Endothelial cell of umbilical vein (primary cell): ENCODE data around the gene LCE1D. TPM values are rescaled to one million over a fixed set of nuclear protein-coding genes. Genes with fewer than 3 reads are reported as not detected.

Source experiments
- BruUV-seq: library from RNA; stranded (reverse); fragments of 400-500 nt; replicated peaks from 2 replicates; lab custom pipeline; 2021; lab: Mats Ljungman, UMichigan
- CTCF ChIA-PET: fragments of 300-600, 350-600 bp; sonication (Branson Sonifier 250); formaldehyde crosslinking; loops from one replicate; lab custom pipeline; 2021; ENCODE audit warnings: antibody characterized with exemption, inconsistent platforms; lab: Charles Lee
- POLR2A ChIA-PET: fragments of 300-600, 350-600 bp; sonication (Branson Sonifier 250); formaldehyde crosslinking; loops from one replicate; lab custom pipeline; 2021; ENCODE audit warnings: antibody characterized with exemption, inconsistent platforms; lab: Charles Lee
- DNase-seq: peaks from one replicate; pipeline ENCODE4 v3.0.0-alpha.2; 2011; ENCODE audit warnings: low read depth, low spot score
- FAIRE-seq: peaks from 2 replicates; lab custom pipeline; 2011; peaks lifted over from hg19 to GRCh38; lab: Jason Lieb, UNC
- H2AFZ ChIP-seq: 2 replicates; pipeline ENCODE4 v1.6.0; 2012; ENCODE audit warnings: low read depth, low read length, control low read depth, inconsistent platforms
- H3K27ac ChIP-seq: 2 replicates; pipeline ENCODE4 v1.5.1; 2011; ENCODE audit warnings: low read depth, mild to moderate bottlenecking, control low read depth, low read length, moderate library complexity; ENCODE audit not compliant: insufficient read depth
- H3K27me3 ChIP-seq, 2 experiments: 2 replicates each; pipeline versions ENCODE4 v1.6.0 to v1.6.1; 2011; ENCODE audit warnings: low read length in 2 of 2, mixed read lengths in 1 of 2; ENCODE audit not compliant: control insufficient read depth in 2 of 2, insufficient read depth in 2 of 2
- H3K36me3 ChIP-seq, 2 experiments: 2 replicates in 1 of 2; 3 replicates in 1 of 2; pipeline ENCODE4 v1.5.1; 2011; ENCODE audit warnings: low read length in 2 of 2, mild to moderate bottlenecking in 1 of 2, moderate library complexity in 1 of 2; ENCODE audit not compliant: control insufficient read depth in 2 of 2, insufficient read depth in 2 of 2; ENCODE audit errors: extremely low read depth in 1 of 2
- H3K4me1 ChIP-seq: 3 replicates; pipeline ENCODE4 v1.5.1; 2011; ENCODE audit warnings: mild to moderate bottlenecking, low read length; ENCODE audit not compliant: control insufficient read depth, insufficient read depth; ENCODE audit errors: extremely low read depth
- H3K4me2 ChIP-seq: 2 replicates; pipeline ENCODE4 v1.6.1; 2011; ENCODE audit warnings: low read length, control low read depth, mixed read lengths; ENCODE audit not compliant: insufficient read depth
- H3K4me3 ChIP-seq, 3 experiments: fragments of 200-600 bp in 1 of 3; sonication (generic), shearing (Covaris generic) in 1 of 3; replicated peaks in 1 of 3; 2 replicates each; pipeline ENCODE4 v1.5.1; 2011 to 2016; ENCODE audit warnings: control low read depth in 3 of 3, low read length in 3 of 3, mild to moderate bottlenecking in 2 of 3, inconsistent platforms in 1 of 3, low read depth in 1 of 3, moderate library complexity in 1 of 3; ENCODE audit not compliant: insufficient read depth in 1 of 3
- H3K79me2 ChIP-seq: 2 replicates; pipeline ENCODE4 v1.6.0; 2012; ENCODE audit warnings: low read length, inconsistent platforms; ENCODE audit not compliant: control insufficient read depth, insufficient read depth
- H3K9ac ChIP-seq: replicated peaks from 2 replicates; pipeline ENCODE3; 2011; ENCODE audit warnings: low read length, control low read depth; ENCODE audit not compliant: insufficient read depth; ENCODE audit errors: extremely low read depth
- H3K9me1 ChIP-seq: replicated peaks from 3 replicates; pipeline ENCODE4 v1.6.0; 2011; ENCODE audit warnings: mild to moderate bottlenecking, low read length; ENCODE audit not compliant: control insufficient read depth, insufficient read depth; ENCODE audit errors: extremely low read depth
- H3K9me3 ChIP-seq: replicated peaks from 2 replicates; pipeline ENCODE4 v1.5.1; 2012; ENCODE audit warnings: low read length, inconsistent platforms; ENCODE audit not compliant: control insufficient read depth, insufficient read depth
- H4K20me1 ChIP-seq: replicated peaks from 2 replicates; pipeline ENCODE3; 2011; ENCODE audit warnings: mild to moderate bottlenecking, low read length; ENCODE audit not compliant: control insufficient read depth, insufficient read depth; ENCODE audit errors: extremely low read depth
- CTCF ChIP-seq, 2 donors: IDR thresholded peaks; 1 replicate in 1 of 2; 2 replicates in 1 of 2; pipeline ENCODE4 v1.5.1; 2011; ENCODE audit warnings: low read length in 2 of 2, mild to moderate bottlenecking in 2 of 2, moderate library complexity in 2 of 2, control low read depth in 1 of 2, inconsistent platforms in 1 of 2, low read depth in 1 of 2; ENCODE audit not compliant: insufficient read depth in 1 of 2; ENCODE audit errors: extremely low read depth in 1 of 2
- EZH2 ChIP-seq: IDR thresholded peaks from 2 replicates; pipeline ENCODE4 v1.6.1; 2012; ENCODE audit warnings: borderline replicate concordance, low read depth, mild to moderate bottlenecking, moderate library complexity, low read length, inconsistent platforms; ENCODE audit not compliant: severe bottlenecking
- FOS ChIP-seq: IDR thresholded peaks from 2 replicates; pipeline ENCODE4 v1.6.1; 2011; ENCODE audit warnings: mild to moderate bottlenecking, low read length, moderate library complexity, borderline replicate concordance; ENCODE audit not compliant: insufficient read depth
- GATA2 ChIP-seq: IDR thresholded peaks from 2 replicates; pipeline ENCODE4 v1.7.0; 2011; ENCODE audit warnings: low read depth, mild to moderate bottlenecking, moderate library complexity, mixed read lengths, low read length; ENCODE audit not compliant: insufficient read length, insufficient read depth
- JUN ChIP-seq: IDR thresholded peaks from 2 replicates; pipeline ENCODE4 v1.6.1; 2011; ENCODE audit warnings: borderline replicate concordance, low read depth; ENCODE audit not compliant: insufficient read length, insufficient read depth
- MAX ChIP-seq: IDR thresholded peaks from 2 replicates; pipeline ENCODE4 v1.6.1; 2011; ENCODE audit not compliant: insufficient read depth, insufficient read length
- MYC ChIP-seq: IDR thresholded peaks from one replicate; pipeline ENCODE4 v1.6.1; 2011; ENCODE audit warnings: mild to moderate bottlenecking, low read depth, low read length
- POLR2A ChIP-seq: IDR thresholded peaks from 2 replicates; pipeline ENCODE4 v1.6.1; 2012; ENCODE audit warnings: low read depth, mild to moderate bottlenecking, control low read depth, low read length
- POLR2AphosphoS5 ChIP-seq: IDR thresholded peaks from 2 replicates; pipeline ENCODE4 v1.6.1; 2012; ENCODE audit warnings: low read depth, mild to moderate bottlenecking, control low read depth, low read length, moderate library complexity; ENCODE audit not compliant: insufficient read depth
- dilution Hi-C: fragments of 300-500 bp; cut with MboI; formaldehyde crosslinking; loops from one replicate; pipeline ENCODE4 v1.15.0; 2019; ENCODE audit warnings: low sequenced_read_pairs; ENCODE audit not compliant: extremely low pct_ligation_motif_present
- intact Hi-C: fragments of 100-400 bp; cut with micrococcal nuclease; formaldehyde crosslinking; loops from one replicate; pipeline ENCODE4 v1.10.0; 2022
- polyA plus RNA-seq, 4 experiments: library from polyadenylated mRNA; depleted of rRNA in 3 of 4; stranded (reverse) in 3 of 4; unstranded in 1 of 4; fragments of >200 nt; gene quantifications; 2 replicates each; pipeline versions ENCODE4 v1.2.1 to v1.2.3, GENCODE V29; 2011 to 2012; ENCODE audit warnings: missing spikeins in 1 of 4
- total RNA-seq: library from RNA; stranded (reverse); gene quantifications from 2 replicates; pipeline ENCODE4 v1.2.3, GENCODE V29; 2021

Gene LCE1D
- total and polyA plus RNA-seq, 2 donors (not counting 3 experiments of a cell fraction or from before 2014, with no cell fraction given), result not detected

- POLR2A ChIA-PET, result no interaction called here
- Histone ChIP-seq H3K4me3 (no peak overlapping the region), H3K9me3 (no peaks in the 10 kb centered on the region), H3K27ac (no peak overlapping the region), H3K4me2 (no peak overlapping the region), H3K36me3 (no peaks in the 10 kb centered on the region), H3K9me1 (no peaks in the 10 kb centered on the region), H3K4me1 (no peaks in the 10 kb centered on the region), H4K20me1 (no peaks in the 10 kb centered on the region), H3K79me2 (no peaks in the 10 kb centered on the region), H3K9ac (no peak overlapping the region), H3K27me3 (no peaks in the 10 kb centered on the region), H2AFZ (no peak overlapping the region)
- no peak for TF ChIP-seq MYC
- no peak for TF ChIP-seq JUN
- TF ChIP-seq POLR2AphosphoS5, result no peak
- no peak for TF ChIP-seq EZH2
- no peak for TF ChIP-seq POLR2A
- TF ChIP-seq CTCF (IDR thresholded peaks at IDR 0.05; ENCODE audit: extremely low read depth in 1 of 2, insufficient read depth in 1 of 2, low read depth in 1 of 2, low read length in 2 of 2), result no peak
- no peak for TF ChIP-seq GATA2
- TF ChIP-seq MAX, result no peak
- TF ChIP-seq FOS, result no peak
- intact Hi-C loops, result no loop called here
- FAIRE-seq, result no peak
- CTCF ChIA-PET, result no interaction called here
- no TSS peak for BruUV-seq
- DNase-seq, result no peak
- dilution Hi-C loops, result no loop called here
Observed at GRCh38 chr1:152795686-152796085, 835 bp upstream of the LCE1D start.
